AG09319 (cell line): ENCODE results near the gene NPC2.

ENCODE experiments used
- DNase-seq: peaks from one replicate; pipeline ENCODE4 v3.0.0-alpha.2; 2010; ENCODE audit warnings: low read depth; ENCODE audit errors: extremely low read depth
- TF ChIP-seq, protein P1 (sequence below): IDR thresholded peaks from 2 replicates; pipeline ENCODE4 v1.5.1; 2011; ENCODE audit warnings: low read depth, mild to moderate bottlenecking, inconsistent platforms, low read length, moderate library complexity

Gene NPC2

DNA sequence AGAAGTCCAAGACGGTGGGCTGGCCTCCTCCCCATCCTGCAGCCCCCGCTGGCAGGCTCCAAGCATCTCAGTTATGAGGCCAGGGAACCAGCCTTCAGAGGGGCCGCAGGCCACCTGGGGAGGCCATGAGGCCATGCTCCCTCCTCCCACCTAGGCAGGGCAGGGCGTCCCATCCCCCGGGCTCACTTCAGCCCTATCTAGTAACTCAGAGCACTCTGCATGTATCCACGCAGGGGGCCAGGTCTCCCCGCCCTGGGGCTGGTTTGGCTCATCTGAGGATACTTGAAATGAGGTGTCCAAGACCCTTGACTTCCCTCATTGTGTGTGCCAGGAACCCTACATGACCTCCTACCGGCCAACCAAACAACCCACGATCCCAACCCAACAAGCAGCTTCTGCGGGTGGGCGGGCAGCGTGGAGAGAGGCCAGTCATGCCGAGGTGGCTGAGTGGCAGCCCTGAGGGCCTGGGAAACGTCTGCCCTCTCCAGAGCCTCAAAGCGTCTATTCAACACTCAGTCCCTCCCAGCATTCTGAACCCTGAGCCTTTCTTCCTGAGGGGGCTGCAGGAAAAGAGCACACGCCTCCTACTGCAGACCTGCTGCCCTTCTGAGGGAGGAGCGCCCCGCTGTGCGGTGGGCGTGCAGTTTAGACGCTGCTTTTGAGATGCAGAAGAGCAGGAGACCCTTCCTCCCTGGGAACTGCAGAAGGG lies 17.3 kb upstream of the NPC2 start:
- TF ChIP-seq, protein P1, sequence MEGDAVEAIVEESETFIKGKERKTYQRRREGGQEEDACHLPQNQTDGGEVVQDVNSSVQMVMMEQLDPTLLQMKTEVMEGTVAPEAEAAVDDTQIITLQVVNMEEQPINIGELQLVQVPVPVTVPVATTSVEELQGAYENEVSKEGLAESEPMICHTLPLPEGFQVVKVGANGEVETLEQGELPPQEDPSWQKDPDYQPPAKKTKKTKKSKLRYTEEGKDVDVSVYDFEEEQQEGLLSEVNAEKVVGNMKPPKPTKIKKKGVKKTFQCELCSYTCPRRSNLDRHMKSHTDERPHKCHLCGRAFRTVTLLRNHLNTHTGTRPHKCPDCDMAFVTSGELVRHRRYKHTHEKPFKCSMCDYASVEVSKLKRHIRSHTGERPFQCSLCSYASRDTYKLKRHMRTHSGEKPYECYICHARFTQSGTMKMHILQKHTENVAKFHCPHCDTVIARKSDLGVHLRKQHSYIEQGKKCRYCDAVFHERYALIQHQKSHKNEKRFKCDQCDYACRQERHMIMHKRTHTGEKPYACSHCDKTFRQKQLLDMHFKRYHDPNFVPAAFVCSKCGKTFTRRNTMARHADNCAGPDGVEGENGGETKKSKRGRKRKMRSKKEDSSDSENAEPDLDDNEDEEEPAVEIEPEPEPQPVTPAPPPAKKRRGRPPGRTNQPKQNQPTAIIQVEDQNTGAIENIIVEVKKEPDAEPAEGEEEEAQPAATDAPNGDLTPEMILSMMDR = no peak
- DNase-seq = no peak

DNA sequence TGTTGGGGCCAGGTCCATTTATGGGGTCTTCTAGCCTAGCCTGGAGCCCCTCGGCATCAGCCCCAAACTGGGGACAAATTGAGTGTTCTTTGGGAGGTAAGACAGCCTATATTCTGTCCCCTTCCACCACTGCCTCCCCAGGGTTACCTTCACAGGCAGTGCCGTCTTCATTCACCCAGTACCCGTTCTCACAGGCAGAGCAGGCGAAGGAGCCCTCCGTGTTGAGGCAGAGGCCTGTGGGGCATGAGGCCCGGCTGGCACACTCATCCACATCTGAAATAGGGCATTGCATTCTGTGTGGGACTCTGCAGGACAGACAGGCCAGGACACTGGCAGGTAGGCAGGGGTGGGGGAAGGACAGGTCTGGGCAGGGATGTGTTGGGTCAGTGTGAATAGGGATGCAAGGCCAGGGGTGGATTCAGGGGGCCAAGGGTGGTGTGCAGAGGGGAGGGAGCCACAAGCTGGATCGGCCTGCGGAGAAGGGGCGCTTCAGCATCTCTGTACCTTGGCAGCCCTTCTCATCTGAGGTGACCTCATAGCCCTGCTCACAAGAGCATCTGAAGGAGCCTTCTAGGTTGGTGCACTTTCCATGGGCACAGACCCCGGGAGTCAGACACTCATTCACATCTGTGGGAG lies 16.6 kb upstream of the NPC2 start:
- TF ChIP-seq, protein P1 = no peak

GRCh38 chr14:74508844-74509428 lies 15.8 kb upstream of the NPC2 start:
- TF ChIP-seq, protein P1 = no peak
- DNase-seq = no peak

More for the DNA sequence above, 16.6 kb upstream of the NPC2 start:
- no peak for DNase-seq

DNA sequence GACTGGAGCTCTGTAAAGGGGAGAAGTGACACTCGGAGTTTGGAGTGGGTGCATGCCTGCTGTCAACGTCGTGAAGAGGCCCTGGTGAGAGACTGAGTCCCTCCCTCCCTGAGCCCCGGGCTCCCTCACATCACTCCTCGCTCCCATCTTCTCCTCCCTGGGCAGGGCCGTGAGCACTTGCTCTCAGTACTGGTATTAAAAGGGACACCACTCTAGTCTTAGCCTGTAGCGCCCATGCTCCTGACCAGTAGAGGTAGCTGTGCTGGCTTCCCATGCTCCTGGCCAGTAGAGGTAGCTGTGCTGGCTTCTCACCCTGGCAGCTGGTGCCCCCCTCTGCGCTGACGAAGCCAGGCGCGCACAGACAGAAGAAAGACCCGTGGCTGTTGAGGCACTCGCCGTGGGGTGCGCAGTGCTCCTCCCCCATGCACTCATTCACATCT lies 15.2 kb upstream of the NPC2 start:
- TF ChIP-seq, protein P1 = peak; percentile 12; the same call in 1 of the 2 replicates
- DNase-seq = no peak

DNA sequence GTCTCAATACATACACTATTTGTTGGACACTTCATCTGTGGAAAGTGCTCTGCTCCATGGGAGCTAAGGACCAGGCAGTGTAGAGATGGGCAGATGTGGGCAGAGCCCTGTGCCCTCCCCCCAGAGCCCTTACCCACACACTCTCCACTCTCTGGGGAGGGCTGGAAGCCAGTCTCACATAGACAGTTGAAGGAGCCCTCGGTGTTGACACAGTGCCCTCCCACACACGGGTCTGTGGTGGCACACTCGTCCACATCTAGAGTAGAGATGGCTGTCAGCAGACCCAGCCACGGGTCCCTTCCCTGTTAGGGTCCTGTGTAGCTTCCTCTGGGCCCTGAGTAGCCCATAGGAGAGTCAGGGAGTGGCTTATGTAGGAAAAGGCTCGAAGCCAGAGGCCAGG lies 14.7 kb upstream of the NPC2 start:
- no peak for DNase-seq
- TF ChIP-seq, protein P1 = no peak

GRCh38 chr14:74507085-74507484 lies 14.0 kb upstream of the NPC2 start:
- TF ChIP-seq, protein P1 = no peak
- DNase-seq = no peak

GRCh38 chr14:74506411-74506851 lies 13.3 kb upstream of the NPC2 start:
- TF ChIP-seq, protein P1 = no peak
- no peak for DNase-seq
